Activated CD4-positive, alpha-beta T cell treated with anti-CD3 and anti-CD28 coated beads, Interleukin-10, Interleukin-2, amounts not matched to agents 100 ng/mL and 50 ng/mL, durations not matched to agents 16 hours and 8 hours (primary cell): ENCODE results near the gene OTOP3.
A peak's percentile ranks its signal among the peaks of the same experiment; 100 is the strongest.
"Not testable (repeated sequence)": the region's sequence is repeated elsewhere in the genome, so short reads cannot be mapped to it uniquely, and the experiment has no call there.

Experiments used
- DNase-seq: peaks from one replicate; pipeline ENCODE4 v3.0.0-alpha.2; 2020

The OTOP3 gene

DNA sequence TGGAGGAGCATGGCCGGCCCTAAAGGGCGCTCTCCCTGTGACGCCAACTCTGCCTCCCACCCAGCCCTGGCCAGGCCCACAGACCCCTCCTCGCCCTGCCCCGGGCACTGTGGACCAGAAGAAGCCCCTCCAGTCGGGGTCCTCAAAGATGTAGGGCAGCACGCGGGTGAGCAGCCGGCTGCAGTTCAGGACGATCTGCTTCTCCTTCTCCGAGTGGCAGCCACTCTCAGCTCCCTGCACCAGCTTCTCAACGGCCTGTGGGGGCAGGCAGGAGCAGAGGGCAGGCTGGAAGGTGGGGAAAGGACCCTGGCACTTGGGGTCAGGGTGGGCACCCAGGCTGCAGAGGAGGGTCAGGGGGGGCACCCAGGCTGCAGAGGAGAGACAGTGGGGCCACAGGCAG lies 28.0 kb downstream of the OTOP3 start:
- DNase-seq = no peak

DNA sequence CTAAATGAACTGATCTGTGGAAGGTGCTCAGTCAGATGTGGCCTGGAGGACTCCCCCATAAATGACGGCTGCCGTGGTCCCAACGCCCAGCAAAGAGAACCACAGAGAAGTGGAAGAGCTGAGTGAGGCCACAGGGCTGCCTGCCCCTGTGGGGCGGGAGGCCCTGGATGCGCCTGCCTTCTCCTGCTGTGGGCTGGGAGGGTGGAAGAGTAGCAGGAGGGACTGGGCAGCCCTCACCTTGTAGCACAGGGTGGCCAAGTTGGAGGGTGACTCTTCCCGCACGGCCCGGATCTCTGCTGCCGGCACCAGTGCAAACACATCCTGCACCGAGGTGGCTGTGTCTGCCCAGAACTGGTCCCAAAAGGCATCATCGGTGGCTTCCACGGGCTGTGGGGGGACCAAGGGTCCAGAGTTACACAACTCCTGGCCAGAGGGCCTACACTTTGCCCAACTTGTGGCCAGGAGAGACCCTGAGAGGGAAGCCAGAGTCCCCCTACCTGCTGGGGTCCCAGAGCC lies 28.6 kb downstream of the OTOP3 start:
- DNase-seq = no peak

DNA sequence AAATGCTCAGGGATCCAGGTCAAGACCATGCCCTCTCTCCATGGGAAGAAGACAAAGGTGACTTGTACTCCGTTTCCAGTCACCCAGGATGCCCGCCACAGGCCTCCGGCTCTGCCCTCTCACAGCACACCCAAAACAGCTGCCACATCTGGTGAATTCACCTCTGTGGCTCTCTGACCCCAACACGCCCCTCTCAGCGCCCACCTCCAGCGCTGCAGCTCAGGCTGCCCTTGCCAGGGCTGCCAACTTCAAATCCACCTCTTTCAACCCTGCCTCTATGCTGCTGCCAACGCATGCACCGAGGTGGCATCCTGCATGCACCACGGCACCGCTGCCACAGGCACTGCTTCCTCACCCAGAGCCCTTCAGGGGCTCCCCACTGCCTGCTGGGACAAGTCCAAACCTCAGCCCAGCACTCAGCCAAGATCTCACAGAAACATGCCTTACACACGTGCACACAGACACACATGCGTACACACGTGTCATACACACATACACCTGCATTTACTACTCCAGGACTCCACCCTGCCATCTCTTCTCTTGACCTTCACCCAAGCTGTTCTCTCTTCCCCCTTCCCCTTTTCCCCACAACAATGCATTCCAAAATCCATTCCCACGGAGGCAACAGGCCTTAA lies 29.4 kb downstream of the OTOP3 start:
- DNase-seq = no peak

DNA sequence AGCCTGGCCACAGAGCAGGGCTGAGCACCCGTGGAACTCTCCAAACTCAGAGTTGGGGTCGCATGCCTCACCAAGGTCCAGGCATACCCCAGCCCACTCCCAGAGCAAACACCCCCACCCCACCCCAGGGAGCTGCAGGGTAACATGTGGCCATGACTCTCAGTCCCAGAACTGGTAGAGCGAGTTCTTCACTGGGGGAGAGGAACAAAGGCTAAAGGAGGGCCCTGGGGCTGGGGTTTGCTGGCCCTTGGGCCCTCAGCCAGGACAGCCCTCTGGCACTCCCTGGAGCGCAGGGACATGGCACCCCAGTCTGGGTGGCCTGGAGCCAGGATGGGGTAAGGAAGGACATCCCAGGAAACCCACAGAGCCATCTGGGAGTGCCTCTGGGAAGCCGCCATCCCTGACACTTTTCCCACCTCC lies 32.7 kb downstream of the OTOP3 start:
- DNase-seq = no peak

DNA sequence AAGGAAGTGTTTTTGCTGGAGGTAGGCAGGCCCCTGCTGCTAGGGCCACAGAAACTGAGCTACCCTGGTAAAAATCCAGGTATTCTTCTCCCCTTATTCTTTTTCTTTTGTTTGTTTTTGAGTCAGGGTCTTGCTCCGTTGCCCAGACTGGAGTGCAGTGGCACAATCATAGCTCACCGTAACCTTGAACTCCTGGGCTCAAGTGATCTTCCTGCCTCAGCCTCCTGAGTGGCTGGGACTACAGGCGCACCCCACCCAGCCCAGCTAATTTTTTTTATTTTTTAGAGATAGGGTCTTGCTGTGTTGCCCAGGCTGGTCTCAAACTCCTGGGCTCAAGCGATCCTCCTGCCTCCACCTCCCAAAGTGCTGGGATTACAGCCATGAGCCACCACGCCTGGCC lies 33.8 kb downstream of the OTOP3 start:
- not testable (repeated sequence) for DNase-seq

DNA sequence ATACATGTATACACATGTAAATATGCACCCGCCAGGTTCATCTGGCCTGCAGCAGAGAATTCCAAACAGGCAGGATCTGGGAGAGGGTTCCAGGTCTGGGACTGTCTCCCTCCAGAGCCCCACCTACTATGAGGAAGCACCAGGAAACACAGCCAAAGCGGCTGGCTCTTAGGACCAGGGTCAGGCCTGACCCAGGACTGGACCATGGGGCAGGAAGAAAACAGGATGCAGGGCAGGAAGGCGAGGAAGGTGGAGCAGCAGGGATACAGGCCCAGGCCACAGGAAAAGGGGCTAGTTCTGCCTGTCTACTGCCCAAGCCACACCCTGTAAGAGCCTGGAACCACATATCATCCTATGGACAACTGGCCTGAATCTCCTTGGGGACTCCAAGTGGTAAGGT lies 34.7 kb downstream of the OTOP3 start:
- DNase-seq = no peak

DNA sequence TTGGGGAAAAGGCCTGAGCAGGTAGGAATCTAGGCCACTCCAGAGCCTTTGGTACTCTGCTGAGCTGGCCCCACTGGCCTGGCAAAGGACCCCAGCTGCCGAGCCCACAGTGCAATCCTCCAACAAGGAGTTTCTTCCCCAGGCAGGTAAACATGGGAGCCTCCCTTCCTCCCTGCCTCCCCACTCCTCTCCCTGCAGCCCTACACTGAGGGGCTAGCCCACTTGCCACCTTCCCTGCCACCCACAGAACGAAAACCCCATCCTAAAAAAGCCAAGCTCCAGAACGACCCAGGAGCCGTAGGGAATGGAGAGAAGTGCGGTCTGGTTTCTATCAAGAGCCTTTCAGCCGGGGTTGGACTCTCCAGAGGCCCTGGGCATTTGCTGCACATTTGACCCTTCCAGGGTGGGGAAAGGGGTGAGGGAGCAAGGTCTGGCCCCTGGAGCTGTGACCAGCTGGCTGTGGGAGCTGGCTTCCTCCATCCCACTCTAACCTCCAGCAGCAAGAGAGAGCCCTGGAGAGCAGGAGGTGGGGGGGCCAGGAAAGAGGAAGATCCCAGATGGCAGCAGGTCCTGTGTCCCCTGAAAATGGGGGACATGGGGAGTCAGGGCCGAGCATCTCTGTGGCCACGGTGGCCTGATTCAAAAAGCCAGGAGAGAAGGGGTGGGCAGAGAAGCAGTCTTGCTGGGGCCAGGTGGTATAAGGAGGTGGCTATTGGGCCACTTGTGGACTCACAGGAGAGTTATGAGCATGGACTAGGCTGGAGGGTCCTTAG lies 35.6 kb downstream of the OTOP3 start:
- no peak for DNase-seq

DNA sequence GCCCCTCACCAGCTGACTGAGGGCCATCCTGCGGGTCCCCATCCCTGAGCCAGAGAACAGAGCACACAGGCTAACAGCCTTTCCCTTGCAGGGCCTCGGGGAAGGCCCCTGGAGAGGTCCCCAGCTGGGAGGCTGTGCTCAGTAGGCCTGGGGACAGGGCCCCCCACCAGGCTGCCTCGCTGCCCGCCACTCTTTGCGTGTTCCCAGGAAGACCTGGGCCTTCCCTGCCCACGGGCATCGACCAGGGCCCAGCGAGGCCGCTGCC lies 36.1 kb downstream of the OTOP3 start:
- DNase-seq = no peak

DNA sequence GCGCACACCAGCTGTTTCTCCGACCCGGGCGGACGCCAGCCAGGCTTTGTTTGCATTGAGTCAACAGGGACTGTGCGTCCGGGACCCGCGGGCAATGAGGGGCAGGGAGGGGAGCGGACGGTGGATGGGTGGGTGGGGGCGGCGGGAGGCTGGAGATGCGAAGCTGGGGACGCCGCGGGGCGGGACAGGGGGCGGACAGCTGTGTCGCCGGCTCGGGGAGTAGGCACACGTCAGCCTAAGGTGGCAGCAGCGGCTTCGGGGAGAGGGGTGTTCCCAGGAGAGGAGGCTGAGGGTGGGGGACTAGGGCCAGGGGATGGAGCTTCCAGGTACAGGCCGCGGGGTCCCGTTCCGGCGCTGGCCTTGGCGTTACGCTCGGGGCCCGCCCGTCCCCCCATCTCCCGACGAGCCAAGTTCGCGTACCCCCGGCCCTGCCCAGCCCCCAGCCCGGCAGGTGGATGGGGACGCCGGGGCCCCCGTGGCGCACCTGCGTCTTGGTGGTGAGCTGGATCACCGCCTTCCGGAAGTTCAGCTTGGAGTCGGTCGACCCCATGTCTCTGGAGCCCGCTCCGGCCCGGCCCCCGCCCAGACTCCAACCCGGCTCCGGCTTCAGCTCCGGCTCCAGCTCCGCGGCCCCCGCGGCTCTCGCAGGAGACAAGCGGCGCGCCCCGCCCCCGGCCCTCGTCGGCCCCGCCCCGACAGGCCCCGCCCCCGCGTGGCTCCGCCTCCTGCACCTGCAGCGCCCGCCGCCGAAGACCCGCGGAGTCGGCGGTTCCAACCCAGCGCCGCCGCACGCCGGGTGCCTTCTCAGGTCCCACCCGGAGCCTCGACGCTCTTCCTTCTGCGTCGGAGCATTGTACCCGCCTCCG lies 36.6 kb downstream of the OTOP3 start, which contains the start of gene HID1:
Gene HID1, minus strand, starts transcription at position 653 of the 866 bp plus-strand sequence. Its CDS starts 103 bp downstream, at position 550.
- DNase-seq = peak; percentile 62

DNA sequence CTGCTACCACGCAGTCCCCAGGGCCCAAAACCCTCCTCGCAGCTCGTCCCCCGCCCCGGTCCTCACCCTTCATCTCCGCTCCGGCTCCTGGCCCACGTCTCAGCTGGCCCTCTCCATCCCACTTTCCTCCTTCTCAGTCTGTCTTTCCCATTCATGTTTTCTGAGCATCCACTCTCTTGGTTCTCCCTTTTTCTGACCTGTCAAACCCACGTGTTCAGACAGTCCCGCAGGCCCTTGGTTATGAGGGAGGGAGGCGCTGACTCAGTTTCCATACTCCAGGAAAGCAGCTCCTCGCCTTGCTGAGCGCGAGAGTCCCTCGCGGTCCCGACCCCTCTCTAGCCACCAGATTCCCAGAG lies 37.3 kb downstream of the OTOP3 start:
- DNase-seq = no peak

DNA sequence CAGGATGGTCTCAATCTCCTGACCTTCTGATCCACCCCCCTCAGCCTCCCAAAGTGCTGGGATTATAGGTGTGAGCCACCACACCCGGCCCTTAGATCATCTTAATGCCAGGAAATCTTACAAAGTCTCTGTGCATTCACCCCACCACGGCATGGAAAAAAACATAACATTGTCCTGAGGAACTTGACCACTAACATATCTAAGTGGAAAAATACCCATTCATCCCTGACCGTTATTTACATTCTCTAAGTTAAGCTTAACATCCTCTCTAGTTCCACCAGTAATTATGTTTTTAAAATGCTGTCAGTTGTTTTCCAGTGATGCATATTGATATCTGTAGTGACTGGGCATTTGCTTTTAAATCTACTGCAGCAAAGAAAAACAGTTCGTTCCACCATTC lies 40.2 kb downstream of the OTOP3 start:
- no peak for DNase-seq

DNA sequence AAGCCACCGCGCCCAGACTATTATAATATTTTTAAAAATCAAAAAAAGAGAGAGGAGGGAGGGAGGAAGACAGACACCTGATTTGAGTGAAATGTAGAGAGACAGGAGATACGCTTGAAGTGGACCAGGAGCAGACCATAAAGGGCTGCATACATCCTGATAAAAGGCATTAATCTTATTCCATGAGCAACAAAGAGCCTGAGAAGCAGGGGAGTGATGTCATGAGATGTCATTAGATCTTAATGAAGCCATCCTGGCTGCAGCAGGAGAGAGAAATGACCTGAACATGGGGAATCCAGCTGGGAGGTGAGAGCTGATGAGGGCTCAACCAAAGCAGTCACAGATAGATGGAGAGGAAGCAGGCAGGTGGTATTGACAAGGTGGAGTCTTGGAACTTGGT lies 42.1 kb downstream of the OTOP3 start:
- DNase-seq = no peak

DNA sequence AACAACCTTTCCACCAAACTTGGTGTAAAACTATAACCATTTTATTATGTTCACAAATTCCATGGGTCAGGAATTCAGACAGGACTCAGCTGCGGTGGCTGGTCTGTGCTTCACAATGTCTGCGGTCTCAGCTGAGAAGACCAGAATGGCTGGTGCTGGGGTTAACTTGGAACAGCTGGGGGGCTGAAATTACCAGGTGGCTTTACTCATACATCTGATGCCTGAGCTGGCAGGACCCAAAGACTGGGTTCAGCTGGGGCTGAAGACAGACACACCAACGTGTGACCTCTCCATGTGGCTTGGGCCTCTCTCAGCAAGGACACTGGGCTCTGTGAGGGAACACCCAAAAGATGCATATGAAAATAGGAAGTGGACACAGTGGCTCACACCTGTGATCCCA lies 42.5 kb downstream of the OTOP3 start:
- no peak for DNase-seq

DNA sequence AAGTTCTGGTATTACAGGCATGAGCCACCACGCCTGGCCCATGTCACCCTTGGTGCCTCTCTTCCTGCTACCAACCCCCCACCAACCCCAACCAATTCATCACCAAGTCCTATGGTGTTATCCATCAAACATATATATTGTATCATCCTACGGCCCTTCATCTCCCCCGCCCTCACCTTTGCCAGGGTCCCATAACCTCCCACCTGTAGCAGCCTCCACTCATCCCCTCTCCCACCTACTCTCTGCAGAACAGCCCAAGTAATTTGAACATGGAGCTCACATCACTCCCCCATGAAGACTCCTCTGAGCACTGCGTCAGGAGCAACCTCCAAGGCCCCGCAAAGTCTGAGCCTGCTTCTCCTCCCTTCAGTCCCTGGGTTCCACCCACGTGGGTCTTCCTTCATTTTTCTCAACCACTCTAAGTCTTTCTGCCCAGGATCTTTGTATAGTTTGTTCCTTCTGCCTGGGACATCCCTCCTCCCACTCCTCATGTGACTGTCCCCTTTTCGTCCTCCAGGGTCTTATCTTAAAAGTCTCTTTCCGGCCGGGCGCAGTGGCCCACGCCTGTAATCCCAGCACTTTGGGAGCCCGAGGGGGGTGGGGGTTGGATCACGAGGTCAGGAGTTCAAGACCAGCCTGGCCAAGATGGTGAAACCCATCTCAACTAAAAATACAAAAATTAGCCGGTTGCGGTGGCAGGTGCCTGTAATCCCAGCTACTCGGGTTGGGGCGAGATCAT lies 43.9 kb downstream of the OTOP3 start:
- no peak for DNase-seq

DNA sequence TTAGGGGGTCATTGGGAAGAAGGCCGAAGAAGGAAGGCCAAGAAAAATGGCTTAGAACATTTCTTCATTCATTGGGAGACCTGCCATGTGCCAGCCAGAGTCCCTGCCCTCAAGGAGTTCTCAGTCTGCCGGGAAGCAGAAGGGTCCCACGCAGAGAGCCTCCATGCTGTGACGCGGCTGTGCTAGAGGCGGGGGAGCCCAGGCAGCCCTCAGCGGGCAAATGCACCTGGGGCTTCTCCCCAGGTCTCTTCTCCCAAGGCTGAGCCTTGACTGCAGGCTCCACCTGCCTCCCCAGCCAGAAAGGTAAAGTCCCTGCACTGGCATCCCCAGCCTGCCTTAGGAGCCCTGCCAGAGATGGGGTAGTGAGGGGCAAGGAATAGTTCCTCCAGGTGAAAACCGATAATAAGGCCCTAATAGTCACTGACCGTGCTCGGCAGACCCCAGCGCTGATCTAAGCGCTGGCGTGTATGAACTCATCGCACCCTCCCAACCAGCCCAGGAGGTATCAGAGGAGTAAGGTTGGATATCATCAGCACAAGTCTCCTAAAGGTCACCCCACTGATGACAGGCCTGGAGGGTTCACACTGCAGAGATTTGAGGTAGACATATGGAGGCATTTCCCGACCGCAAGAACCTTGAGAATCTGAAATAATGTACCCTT lies 45.8 kb downstream of the OTOP3 start:
- peak; percentile 13 for DNase-seq

DNA sequence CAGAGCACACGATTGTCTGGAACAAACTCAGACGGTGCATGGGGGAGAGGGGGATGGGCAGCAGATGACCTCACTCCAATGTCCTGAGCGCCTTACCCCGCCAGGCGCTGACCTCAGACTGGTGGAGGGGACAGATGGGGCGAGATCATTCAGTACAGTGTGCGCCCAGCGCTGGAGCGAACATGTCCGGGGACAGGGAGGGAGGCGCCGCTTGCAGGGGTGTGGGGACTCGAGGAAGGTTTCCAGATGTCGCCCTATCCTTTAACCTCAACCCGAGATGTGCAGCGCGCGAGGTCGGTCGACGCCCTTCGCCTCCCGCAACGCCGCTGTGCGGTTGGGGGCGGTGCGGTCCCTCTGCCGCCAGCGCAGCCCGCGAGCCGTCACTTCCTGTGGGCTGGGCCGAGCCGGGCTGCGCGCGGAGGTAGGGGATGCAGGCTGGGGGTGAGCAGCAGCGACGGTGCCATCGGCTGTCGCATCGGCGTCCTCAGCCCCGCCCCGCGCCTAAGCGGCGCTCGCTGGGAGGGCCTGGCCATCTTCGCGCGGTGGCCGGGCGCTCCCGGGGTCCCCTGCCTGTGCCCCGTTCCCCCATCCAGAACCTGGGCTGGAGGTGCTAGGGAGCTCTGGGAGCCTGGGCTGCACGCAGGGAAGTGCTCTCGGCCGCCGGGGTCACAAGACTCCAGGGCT lies 46.4 kb downstream of the OTOP3 start:
- DNase-seq = peak; percentile 85

DNA sequence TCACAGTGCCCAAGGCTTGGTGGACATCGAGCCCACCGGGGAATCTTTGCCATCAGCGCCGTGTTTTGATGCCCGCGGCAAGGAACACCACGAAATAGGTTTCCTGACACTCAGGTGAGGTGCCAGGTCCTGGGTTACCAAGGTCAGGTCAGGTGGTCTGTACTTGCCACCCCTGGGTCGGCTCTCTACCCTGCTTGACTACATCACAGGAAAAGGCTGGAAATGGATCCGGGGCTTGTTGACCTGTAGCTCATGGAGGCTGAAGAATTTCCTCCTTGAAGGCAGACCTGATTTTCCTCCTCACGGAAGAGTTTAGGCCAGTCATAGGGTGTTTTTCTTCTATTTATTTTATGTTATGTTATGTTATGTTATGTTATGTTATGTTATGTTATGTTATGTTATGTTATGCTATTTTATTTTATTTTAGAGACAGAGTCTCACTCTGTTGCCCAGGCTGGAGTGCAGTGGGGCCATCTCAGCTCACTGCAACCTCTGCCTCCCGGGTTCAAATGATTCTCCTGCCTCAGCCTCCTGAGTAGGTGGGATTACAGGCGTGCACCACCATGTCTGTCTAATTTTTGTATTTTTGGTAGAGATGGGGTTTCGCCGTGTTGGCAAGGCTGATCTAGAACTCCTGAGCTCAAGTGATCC lies 47.1 kb downstream of the OTOP3 start:
- not testable (repeated sequence) for DNase-seq

DNA sequence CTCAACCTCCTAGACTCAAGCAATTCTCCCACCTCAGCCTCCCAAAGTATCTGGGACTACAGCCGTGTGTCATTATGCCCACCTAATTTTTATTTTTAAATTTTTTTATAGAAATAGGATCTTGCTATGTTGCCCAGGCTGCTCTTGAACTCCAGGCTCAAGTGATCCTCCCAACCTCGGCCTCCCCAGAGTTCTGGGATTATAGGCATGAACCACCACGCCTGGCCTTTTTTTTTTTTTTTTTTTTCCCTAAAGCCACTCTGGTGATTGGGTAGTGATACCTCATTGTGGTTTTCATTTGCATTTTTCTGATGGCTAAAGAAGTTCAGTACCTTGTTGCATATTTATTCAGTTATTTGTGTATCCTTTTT lies 50.5 kb downstream of the OTOP3 start:
- no peak for DNase-seq

DNA sequence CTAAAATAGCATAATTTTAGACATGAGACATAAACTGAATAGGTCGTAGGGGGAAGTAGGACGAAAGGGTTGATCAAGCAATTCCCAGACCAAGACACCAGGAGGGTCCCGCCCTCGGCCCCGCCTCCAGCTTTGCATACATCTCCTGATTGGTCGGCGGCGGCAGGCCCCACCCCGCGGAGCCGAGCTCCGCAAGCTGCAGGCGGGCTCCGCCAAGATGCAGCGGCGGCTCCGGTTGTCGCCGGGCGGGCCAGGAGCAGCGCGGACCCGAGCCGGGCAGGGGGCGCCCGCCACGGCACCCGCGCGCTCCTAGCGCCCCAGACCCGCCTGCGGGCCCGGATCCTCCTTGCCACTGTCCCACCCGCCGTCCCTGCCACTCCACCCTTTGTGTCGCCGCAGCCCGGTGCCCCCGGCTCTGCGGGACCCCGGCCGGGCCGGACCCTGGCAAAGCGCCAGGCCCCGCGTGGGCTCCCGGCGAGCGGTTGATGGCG lies 51.8 kb downstream of the OTOP3 start, which contains the start of gene CDR2L:
Gene CDR2L, plus strand, starts transcription at position 215 of the 491 bp plus-strand sequence. CDS start 412 bp downstream, outside the sequence.
- peak; percentile 92 for DNase-seq

DNA sequence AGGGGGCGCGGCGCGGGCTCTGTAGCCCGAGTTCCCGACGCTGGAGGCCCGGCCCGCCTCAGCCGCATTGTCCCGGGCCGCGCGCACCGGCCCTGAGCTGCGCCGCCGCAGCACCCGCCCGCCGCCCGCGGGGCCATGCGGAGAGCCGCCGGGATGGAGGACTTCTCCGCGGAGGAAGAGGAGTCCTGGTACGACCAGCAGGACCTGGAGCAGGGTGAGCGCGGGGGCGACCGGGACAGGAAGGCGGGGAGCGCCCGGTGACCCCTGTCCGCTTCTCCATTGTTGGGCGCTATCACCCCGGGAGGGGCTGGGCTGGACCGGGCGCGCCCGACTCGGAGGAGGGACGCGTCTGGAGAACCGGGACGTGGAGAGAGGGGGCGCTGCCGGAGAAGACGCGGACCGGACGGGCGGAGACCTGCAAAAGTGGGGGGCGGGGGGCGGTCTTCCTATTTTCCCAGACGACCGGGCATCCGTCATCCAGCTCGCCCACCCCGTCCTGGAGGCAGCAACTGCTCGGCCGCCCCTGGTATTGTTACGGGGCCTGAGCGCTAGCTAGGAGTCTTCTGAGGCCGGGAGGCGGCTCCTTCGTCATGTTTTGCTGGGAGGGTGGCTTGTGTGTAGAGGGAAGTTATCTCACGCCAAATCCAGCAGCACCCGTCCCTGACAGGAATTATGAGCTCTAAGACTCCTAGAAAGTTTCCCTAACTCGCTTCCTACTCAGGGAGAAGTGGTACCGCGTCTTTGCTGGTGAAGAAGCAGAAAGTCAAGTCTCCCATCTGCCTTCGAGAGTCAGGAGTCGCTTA lies 52.4 kb downstream of the OTOP3 start:
- peak; percentile 15 for DNase-seq
